ENCODE results near the gene IL37. TPM values are rescaled to one million over a fixed set of nuclear protein-coding genes. Genes with fewer than 3 reads are reported as not detected.

IL37 gene
- total and polyA plus RNA-seq, 10 donors: not detected

DNA sequence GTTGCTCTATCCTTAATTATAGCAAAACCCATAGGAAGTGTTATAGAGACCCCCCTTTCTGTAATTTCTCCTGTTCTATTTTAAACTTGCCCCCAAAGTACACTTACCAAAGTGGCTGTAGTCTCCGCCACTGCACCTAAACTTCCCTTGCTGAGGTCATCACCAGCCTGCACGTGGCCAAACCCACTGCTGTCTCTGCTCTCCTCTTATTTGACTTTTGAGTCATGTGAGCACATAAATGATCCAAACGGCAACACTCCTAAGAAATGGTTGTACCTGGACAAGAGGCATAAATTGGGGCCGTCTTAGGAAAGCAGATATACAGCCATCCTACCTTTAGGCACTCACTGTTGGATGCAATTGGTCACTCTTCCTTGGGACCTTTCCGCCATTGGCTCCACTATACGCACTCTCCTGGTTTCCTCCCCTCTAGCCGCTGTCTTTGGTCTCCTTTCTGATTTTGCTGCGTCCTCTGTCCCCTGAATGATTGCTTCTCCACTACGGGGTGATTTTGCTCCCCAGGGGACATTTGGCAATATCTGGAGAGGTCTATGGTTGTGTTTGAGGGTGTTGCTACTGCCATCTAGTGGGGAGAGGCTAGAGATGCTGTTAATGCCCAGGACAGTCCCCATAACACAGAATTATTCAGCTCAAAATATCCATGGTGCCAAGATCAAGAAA, 47.6 kb downstream of the IL37 start:
- 41 to 58% (median 51%) methylated on average over 9 of the region's 9 CpGs for whole genome bisulfite sequencing, 5 donors
- no peaks in the 10 kb centered on the region for H3K36me3 ChIP-seq
- H3K27me3 ChIP-seq (replicated peaks in 1 of 7): peaks cover 0 to 10% (median 0%) of the 10 kb centered on the region in 7 donors
- H3K9me3 ChIP-seq: no peaks in the 10 kb centered on the region
- H3K4me3 ChIP-seq: no peak overlapping the region
- no peaks in the 10 kb centered on the region for H3K4me1 ChIP-seq
- H3K27ac ChIP-seq: no peak overlapping the region
- TF ChIP-seq, protein P1, sequence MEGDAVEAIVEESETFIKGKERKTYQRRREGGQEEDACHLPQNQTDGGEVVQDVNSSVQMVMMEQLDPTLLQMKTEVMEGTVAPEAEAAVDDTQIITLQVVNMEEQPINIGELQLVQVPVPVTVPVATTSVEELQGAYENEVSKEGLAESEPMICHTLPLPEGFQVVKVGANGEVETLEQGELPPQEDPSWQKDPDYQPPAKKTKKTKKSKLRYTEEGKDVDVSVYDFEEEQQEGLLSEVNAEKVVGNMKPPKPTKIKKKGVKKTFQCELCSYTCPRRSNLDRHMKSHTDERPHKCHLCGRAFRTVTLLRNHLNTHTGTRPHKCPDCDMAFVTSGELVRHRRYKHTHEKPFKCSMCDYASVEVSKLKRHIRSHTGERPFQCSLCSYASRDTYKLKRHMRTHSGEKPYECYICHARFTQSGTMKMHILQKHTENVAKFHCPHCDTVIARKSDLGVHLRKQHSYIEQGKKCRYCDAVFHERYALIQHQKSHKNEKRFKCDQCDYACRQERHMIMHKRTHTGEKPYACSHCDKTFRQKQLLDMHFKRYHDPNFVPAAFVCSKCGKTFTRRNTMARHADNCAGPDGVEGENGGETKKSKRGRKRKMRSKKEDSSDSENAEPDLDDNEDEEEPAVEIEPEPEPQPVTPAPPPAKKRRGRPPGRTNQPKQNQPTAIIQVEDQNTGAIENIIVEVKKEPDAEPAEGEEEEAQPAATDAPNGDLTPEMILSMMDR (IDR thresholded peaks at IDR 0.05 in 8 of 11, conservative IDR thresholded peaks at IDR 0.05 in 3 of 11): peak in 10 of 11 experiments; percentile 20 to 83 (median 72)
- no peak for TF ChIP-seq POLR2A (IDR thresholded peaks at IDR 0.05)
- DNase-seq: no peak
- intact Hi-C loops (cut with DNase I; ENCODE audit: low total_unique reads): loop anchor here (5.0 kb wide), 1 partner anchor 211 kb away; no protein-coding TSS in a partner anchor

DNA sequence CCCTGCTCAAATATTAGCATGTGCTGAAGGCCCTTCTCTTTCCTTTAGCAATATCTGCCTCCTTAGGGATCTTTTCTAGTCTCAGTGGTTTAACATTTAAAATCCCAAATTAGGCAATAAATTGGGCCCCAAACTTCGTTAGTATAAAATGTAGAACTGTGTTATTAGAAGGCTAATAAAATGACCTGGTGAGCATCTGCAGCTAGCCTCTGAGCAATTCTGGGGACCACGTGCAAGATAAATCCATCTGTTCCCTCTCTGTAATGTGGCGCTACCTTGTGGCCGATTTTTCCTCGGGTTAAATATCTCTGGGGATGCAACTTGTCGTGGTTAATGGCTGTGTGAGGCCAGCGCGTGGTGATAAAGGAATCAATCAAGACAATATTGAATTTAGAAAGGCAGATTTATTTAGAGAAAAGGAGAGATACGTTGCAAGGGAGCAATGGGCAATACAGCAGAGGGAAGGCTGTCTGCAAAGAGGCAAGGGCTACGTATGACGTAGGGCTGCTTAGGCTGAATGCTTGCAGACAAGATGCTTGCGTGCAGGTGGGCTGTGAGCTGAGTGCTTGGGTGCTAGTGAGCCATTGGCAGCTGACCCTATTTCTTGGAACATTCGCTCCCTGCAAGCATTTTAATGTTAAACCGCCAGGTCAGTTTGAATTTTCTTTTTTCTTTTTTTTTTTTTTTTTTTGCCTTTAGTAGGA, 48.3 kb downstream of the IL37 start:
- no peak for DNase-seq
- Histone ChIP-seq H3K27ac (no peak overlapping the region), H3K4me3 (no peak overlapping the region), H3K36me3 (no peaks in the 10 kb centered on the region), H3K27me3 (replicated peaks in 1 of 7) (peaks cover 0 to 10% (median 0%) of the 10 kb centered on the region in 7 donors), H3K9me3 (no peaks in the 10 kb centered on the region), H3K4me1 (no peaks in the 10 kb centered on the region)
- 67 to 77% (median 73%) methylated on average over 14 of the region's 14 CpGs for WGBS, 5 donors
- intact Hi-C loops (cut with DNase I; ENCODE audit: low total_unique reads): loop anchor here (5.0 kb wide), 1 partner anchor 212 kb away; no protein-coding TSS in a partner anchor
- no peak for TF ChIP-seq POLR2A (IDR thresholded peaks at IDR 0.05)
- TF ChIP-seq, protein P1 (IDR thresholded peaks at IDR 0.05 in 8 of 11, conservative IDR thresholded peaks at IDR 0.05 in 3 of 11): peak in 4 of 11 experiments; percentile 16 to 33 (median 26)

DNA sequence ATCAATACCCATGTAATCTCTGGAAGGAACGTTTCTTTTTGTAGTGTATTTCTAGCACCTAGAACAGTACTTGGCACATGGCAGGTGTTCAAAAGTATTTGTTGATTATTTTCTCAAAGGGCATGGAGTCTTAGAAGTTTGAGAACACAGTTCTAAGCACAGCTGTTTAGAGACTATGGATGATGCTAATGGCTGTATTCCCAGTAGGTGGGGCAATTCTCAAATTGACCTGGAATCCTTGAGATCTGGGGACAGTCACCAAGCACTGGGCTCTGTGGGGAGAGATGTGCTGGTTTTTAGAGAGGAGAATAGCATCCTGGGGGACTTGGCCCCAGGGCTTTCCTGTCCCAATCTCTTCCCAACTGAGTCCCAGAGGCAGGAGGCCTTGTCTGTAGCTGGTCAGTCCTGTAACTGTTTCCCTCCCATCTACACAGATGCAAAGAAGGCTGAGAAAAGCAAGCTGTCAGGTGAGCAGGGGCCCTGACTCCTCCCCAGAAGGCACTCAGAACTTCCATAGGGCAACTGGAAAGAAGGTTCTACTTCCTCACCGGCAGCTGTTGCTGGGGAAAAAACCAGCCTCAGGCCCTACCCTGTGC, 49.4 kb downstream of the IL37 start:
- intact Hi-C loops (cut with DNase I; ENCODE audit: low total_unique reads): no loop called here
- H3K9me3 ChIP-seq: no peaks in the 10 kb centered on the region
- H3K36me3 ChIP-seq: no peaks in the 10 kb centered on the region
- DNase-seq: no peak
- no peak overlapping the region for H3K27ac ChIP-seq
- TF ChIP-seq POLR2A (IDR thresholded peaks at IDR 0.05) (no peak), POLR2AphosphoS5 (IDR thresholded peaks at IDR 0.05) (no peak)
- TF ChIP-seq, protein P1 (IDR thresholded peaks at IDR 0.05 in 8 of 11, conservative IDR thresholded peaks at IDR 0.05 in 3 of 11): no peak
- no peaks in the 10 kb centered on the region for H3K4me1 ChIP-seq
- H3K27me3 ChIP-seq (replicated peaks in 1 of 7): peaks cover 0 to 10% (median 0%) of the 10 kb centered on the region in 7 donors
- H3K4me3 ChIP-seq: no peak overlapping the region
- WGBS, 5 donors: 50 to 83% (median 76%) methylated on average over 2 of the region's 2 CpGs
